Endothelial cell (in vitro differentiated cells): ENCODE measurements around the gene CST3. TPM values are rescaled to one million over a fixed set of nuclear protein-coding genes. Genes with fewer than 3 reads are reported as not detected.

Source experiments
- DNase-seq: peaks from one replicate; pipeline ENCODE4 v3.0.0; 2021; ENCODE audit warnings: low spot score
- H3K27ac Mint-ChIP-seq: one replicate; pipeline ENCODE4 v1.8.0; 2021; ENCODE audit warnings: mixed read lengths, inconsistent platforms; ENCODE audit not compliant: unreplicated experiment
- H3K27me3 Mint-ChIP-seq: one replicate; pipeline ENCODE4 v1.8.0; 2021; ENCODE audit warnings: mild to moderate bottlenecking, moderate library complexity, mixed read lengths, inconsistent platforms; ENCODE audit not compliant: unreplicated experiment
- H3K36me3 Mint-ChIP-seq: one replicate; pipeline ENCODE4 v1.8.0; 2021; ENCODE audit warnings: mild to moderate bottlenecking, low read depth, mixed read lengths, inconsistent platforms; ENCODE audit not compliant: unreplicated experiment
- H3K4me1 Mint-ChIP-seq: one replicate; pipeline ENCODE4 v1.8.0; 2021; ENCODE audit warnings: mild to moderate bottlenecking, mixed read lengths, inconsistent platforms; ENCODE audit not compliant: unreplicated experiment
- H3K4me3 Mint-ChIP-seq: one replicate; pipeline ENCODE4 v1.8.0; 2021; ENCODE audit warnings: mild to moderate bottlenecking, mixed read lengths, inconsistent platforms; ENCODE audit not compliant: unreplicated experiment
- H3K9me3 Mint-ChIP-seq: one replicate; pipeline ENCODE4 v1.8.0; 2021; ENCODE audit warnings: mixed read lengths, inconsistent platforms; ENCODE audit not compliant: unreplicated experiment
- total RNA-seq: library from RNA; stranded (reverse); fragmentation: NEBNext Ultra II Directional; extraction: Animal tissue kit (Norgen Biotek cat#: 25700); gene quantifications from one replicate; pipeline ENCODE4 v1.2.1, GENCODE V29; 2021; ENCODE audit not compliant: unreplicated experiment
- TF ChIP-seq, protein P1 (sequence below): fragments of 200-600 bp; sonication (generic); IDR thresholded peaks from one replicate; pipeline ENCODE4 v1.5.0; 2021; ENCODE audit warnings: antibody characterized with exemption; ENCODE audit not compliant: unreplicated experiment

Gene CST3
- total RNA-seq, 1 donor from 2014 or later: 40.6 TPM

DNA sequence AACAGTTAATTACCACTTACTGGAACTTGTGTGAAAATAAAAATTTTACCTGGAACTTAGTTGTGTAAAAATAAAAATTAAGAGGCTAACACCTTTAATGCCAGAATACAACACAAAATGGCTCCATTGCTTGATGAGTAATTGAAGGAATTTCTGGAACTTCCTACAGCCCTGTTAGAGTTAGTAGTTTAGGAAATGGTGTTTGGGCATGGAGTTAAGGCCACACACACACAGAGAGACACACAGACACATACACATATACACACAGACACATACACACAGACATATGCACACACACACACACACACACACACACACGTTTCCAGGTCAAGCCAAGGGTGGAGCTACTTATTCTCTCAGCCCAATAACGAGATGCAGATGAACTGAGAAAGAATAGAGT, 20.6 kb upstream of the CST3 start:
- no peak for DNase-seq
- no peak overlapping the region for H3K27ac Mint-ChIP-seq
- H3K36me3 Mint-ChIP-seq: no peaks in the 10 kb centered on the region
- peaks cover 3% of the 10 kb centered on the region for H3K4me1 Mint-ChIP-seq
- H3K27me3 Mint-ChIP-seq: peaks cover 4% of the 10 kb centered on the region
- no peaks in the 10 kb centered on the region for H3K9me3 Mint-ChIP-seq
- TF ChIP-seq, protein P1, sequence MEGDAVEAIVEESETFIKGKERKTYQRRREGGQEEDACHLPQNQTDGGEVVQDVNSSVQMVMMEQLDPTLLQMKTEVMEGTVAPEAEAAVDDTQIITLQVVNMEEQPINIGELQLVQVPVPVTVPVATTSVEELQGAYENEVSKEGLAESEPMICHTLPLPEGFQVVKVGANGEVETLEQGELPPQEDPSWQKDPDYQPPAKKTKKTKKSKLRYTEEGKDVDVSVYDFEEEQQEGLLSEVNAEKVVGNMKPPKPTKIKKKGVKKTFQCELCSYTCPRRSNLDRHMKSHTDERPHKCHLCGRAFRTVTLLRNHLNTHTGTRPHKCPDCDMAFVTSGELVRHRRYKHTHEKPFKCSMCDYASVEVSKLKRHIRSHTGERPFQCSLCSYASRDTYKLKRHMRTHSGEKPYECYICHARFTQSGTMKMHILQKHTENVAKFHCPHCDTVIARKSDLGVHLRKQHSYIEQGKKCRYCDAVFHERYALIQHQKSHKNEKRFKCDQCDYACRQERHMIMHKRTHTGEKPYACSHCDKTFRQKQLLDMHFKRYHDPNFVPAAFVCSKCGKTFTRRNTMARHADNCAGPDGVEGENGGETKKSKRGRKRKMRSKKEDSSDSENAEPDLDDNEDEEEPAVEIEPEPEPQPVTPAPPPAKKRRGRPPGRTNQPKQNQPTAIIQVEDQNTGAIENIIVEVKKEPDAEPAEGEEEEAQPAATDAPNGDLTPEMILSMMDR: no peak
- H3K4me3 Mint-ChIP-seq: no peak overlapping the region

DNA sequence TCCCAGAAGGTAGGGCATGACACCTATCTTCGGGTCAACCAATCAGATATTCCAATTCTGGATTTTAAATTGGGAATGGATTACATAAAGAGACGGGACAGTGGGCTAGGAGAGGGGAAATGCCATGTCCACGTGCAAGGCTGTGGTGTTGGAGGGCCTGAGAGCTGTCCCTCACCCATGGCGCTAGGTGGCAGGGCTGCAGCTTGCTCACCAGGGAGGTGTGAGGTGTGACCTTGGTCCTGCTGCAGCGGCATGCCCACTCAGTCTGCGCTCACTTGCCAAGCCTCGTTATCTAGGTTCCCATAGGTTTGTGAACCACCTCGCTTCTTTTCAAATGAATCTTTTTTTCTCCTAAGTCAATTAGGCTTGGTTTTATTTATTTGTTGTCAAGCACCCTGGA, 19.4 kb upstream of the CST3 start:
- no peak for DNase-seq
- Mint-ChIP-seq H3K9me3 (no peaks in the 10 kb centered on the region), H3K36me3 (no peaks in the 10 kb centered on the region), H3K4me1 (peaks cover 3% of the 10 kb centered on the region), H3K27ac (no peak overlapping the region), H3K4me3 (no peak overlapping the region), H3K27me3 (peaks cover 4% of the 10 kb centered on the region)
- TF ChIP-seq, protein P1: no peak

DNA sequence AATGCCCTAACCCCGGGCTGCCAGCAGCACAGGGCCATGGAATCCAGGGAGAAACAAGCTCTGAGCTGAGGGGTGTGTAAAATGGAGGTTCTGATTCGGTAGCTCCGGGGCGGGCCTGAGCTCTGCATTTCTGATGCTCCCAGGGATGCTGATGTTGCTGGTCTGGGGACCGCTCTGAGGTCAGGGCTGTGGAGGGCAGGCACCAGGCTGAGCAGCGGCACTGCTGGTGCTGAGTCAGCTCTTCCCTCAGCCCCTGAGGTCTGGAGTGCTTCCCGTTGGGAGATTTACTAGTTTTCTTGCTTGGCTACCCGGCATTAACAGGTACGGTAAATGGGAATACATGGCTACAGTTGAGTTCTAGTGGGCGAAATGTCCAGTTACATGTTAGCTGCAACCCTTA, 18.6 kb upstream of the CST3 start:
- TF ChIP-seq, protein P1: no peak
- H3K4me3 Mint-ChIP-seq: no peak overlapping the region
- no peak overlapping the region for H3K27ac Mint-ChIP-seq
- peaks cover 3% of the 10 kb centered on the region for H3K4me1 Mint-ChIP-seq
- no peaks in the 10 kb centered on the region for H3K9me3 Mint-ChIP-seq
- H3K27me3 Mint-ChIP-seq: peaks cover 4% of the 10 kb centered on the region
- DNase-seq: no peak
- H3K36me3 Mint-ChIP-seq: no peaks in the 10 kb centered on the region

DNA sequence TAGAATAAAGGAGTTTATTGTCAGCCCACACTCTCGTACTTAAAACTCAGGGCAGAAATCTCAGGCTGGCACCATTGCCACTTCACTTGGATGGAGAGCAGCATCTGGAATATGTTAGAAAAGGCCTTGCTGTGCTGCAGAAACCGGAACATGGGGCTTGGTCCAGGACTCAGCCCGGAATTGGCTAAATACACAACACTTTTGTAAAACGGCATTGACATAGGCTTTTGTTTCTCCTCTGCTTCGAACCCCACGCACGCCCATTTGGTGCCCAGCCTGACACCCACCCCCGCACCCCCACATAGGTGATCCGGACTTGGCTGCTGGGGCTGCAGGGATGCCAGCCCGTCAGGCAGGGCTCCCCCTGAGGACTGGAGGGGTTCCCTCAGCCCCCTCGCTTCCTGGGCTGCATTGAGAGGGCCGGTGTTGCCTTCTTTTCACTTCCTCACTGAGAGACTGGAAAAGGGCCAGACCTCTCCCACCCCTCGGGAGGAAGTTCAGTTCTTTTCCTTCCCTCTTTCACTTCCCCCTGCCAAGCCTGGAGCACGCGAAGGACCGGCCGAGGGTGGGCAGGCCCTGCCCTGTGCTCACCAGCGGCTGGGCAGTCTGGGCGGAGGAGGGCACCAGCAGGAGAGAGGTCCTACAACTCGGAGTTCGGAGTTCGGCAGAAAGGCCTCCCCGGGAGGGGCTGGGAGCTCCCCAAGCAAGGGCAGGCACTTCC, 17.9 kb upstream of the CST3 start:
- H3K36me3 Mint-ChIP-seq: no peaks in the 10 kb centered on the region
- DNase-seq: no peak
- peaks cover 4% of the 10 kb centered on the region for H3K27me3 Mint-ChIP-seq
- peaks cover 3% of the 10 kb centered on the region for H3K4me1 Mint-ChIP-seq
- H3K4me3 Mint-ChIP-seq: no peak overlapping the region
- H3K27ac Mint-ChIP-seq: no peak overlapping the region
- TF ChIP-seq, protein P1: no peak
- no peaks in the 10 kb centered on the region for H3K9me3 Mint-ChIP-seq

DNA sequence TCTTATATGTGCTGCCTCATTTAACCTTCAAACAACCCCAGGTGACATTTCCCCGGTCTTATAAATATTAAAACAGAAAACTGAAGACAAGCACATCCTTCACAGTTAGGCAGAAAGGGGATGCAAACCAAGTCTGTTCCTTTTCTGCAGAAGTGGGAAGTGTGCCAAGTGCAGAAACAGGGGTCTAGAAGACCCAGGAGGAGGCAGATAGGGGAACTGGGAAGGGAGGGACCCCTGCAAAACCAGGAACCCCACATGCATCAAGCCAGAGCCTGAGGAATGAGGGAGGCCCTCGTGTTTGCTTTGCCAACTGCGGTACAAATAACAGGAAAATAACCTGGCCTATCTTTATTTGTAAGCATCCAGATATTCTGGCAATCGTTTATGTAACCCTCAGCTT, 17.0 kb upstream of the CST3 start:
- DNase-seq: no peak
- Mint-ChIP-seq H3K27ac (no peak overlapping the region), H3K9me3 (no peaks in the 10 kb centered on the region), H3K36me3 (no peaks in the 10 kb centered on the region), H3K4me3 (no peak overlapping the region), H3K4me1 (peaks cover 3% of the 10 kb centered on the region), H3K27me3 (peaks cover 4% of the 10 kb centered on the region)
- TF ChIP-seq, protein P1: no peak
